Breast epithelium (tissue), 3 donors: ENCODE data around the gene FAM168A.

ENCODE experiments used
- POLR2A ChIP-seq: fragments of 450-650 bp; IDR thresholded peaks from one replicate; pipeline ENCODE4 v1.6.1; 2016; ENCODE audit warnings: antibody characterized with exemption, mild to moderate bottlenecking, moderate library complexity
- TF ChIP-seq, protein P1 (sequence below), 3 donors: fragments of 450-650 bp; IDR thresholded peaks; one replicate each; pipeline ENCODE4 v1.5.1; 2016 to 2017; ENCODE audit warnings: antibody characterized with exemption in 3 of 3, mild to moderate bottlenecking in 3 of 3, moderate library complexity in 3 of 3

DNA sequence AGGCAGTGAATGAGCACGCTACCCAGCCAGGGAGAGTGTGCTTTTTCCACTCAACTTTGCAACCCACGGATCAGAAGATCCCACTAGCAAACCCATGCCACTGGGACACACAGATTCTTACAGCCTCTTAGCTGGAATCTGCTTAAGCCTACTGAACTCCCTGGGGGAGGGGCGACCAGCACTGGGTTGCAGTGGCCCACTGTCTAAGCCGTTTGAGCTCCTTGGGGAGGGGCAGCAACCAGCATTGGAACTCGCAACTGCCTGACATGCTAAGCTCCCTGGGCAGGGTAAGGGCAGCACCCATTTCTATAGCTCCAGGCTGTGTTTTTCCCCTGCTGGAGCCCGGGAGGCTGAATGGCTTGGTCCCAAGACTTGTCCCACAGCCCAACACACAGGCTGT, 99.6 kb downstream of the FAM168A start:
- TF ChIP-seq, protein P1, sequence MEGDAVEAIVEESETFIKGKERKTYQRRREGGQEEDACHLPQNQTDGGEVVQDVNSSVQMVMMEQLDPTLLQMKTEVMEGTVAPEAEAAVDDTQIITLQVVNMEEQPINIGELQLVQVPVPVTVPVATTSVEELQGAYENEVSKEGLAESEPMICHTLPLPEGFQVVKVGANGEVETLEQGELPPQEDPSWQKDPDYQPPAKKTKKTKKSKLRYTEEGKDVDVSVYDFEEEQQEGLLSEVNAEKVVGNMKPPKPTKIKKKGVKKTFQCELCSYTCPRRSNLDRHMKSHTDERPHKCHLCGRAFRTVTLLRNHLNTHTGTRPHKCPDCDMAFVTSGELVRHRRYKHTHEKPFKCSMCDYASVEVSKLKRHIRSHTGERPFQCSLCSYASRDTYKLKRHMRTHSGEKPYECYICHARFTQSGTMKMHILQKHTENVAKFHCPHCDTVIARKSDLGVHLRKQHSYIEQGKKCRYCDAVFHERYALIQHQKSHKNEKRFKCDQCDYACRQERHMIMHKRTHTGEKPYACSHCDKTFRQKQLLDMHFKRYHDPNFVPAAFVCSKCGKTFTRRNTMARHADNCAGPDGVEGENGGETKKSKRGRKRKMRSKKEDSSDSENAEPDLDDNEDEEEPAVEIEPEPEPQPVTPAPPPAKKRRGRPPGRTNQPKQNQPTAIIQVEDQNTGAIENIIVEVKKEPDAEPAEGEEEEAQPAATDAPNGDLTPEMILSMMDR (IDR thresholded peaks at IDR 0.05): no peak
- no peak for TF ChIP-seq POLR2A
